Measurements from ENCODE around the gene SLC6A20. TPM values are rescaled to one million over a fixed set of nuclear protein-coding genes. Genes with fewer than 3 reads are reported as not detected.

Gene SLC6A20
- total and polyA plus RNA-seq, 4 donors, result 0.08 to 0.16 (median 0.10) TPM; not detected in 1

DNA sequence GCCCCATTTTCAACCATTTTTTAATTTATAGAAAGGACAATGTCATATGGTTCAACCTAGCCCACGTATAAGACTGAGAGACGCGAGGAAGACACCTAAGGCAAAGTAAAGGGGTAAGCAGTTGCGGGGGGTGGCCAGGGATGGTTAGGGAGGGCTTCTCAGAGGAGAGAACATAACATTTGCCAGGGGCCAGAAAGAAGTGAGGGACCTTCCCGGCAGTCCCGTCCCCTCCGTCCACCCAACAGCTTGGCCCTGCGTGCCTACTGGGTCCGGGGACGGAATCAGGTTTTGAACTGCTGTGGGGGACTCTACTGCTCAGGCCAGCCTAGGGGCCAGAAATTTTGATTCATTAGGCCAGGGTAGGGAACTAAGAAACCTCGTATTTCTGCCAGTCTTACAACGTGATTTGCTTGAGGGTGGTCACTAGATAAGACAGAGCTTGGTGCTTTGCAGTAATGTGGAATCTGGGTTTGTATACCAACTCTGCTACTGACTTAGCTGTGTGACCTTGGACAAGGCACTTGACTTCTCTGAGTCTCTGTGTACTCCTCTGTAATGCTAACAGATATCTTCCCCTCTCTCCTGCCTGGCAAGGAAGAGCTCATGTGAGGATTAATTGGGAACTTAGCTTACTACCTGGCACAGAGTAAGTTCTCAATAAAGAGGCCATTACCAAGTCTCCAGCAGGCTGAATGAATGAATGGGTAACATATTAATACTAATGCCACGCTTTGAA lies 734 bp upstream of the SLC6A20 start:
- no peak overlapping the region for H3K9ac ChIP-seq (ENCODE audit: low read depth in 1 of 2, low read length in 2 of 2)
- H3K4me3 ChIP-seq (ENCODE audit: low read depth in 1 of 3, low read length in 3 of 3), result peak overlapping the region in 1 of 3 donors; percentile 50
- WGBS, result 70% methylated on average over 13 of the region's 13 CpGs
- H3K27me3 ChIP-seq (ENCODE audit: control insufficient read depth in 4 of 4, insufficient read depth in 4 of 4, low read length in 3 of 4), result peaks cover 2 to 9% (median 4%) of the 10 kb centered on the region in 4 donors
- no peaks in the 10 kb centered on the region for H3K9me3 ChIP-seq (ENCODE audit: control insufficient read depth in 4 of 4, low read length in 3 of 4)
- H3K36me3 ChIP-seq (ENCODE audit: control insufficient read depth in 4 of 4, insufficient read depth in 3 of 4, low read depth in 1 of 4, low read length in 3 of 4), result no peaks in the 10 kb centered on the region
- no peak for DNase-seq (ENCODE audit: low spot score)
- peaks cover 0 to 15% (median 8%) of the 10 kb centered on the region in 4 donors for H3K4me1 ChIP-seq (ENCODE audit: control insufficient read depth in 4 of 4, insufficient read depth in 4 of 4, low read length in 3 of 4)
- no peak overlapping the region for H3K27ac ChIP-seq (ENCODE audit: low read depth in 1 of 2, low read length in 2 of 2)
- no peak for TF ChIP-seq NR2F2 (IDR thresholded peaks at IDR 0.05)

DNA sequence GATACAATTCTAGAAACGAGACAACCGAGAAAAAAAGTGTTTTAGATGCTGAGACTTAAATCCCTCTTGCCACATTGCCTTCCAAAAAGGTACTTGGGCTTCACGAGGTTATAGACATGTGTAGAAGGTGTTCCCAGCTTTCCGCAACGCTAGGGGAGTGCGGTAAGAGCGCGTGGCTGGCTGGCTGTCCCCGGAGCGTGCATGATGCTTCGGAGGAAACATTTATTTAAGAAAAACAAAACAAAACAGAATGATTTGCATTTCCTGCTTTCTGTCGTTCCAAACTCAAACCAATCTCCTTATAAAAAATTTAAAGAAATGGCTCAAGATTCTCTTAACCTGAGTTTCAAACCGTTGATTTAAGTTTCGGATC lies 841 bp downstream of the SLC6A20 start:
- WGBS, result 34% methylated on average over 14 of the region's 14 CpGs
- peaks cover 2 to 9% (median 4%) of the 10 kb centered on the region in 4 donors for H3K27me3 ChIP-seq (ENCODE audit: control insufficient read depth in 4 of 4, insufficient read depth in 4 of 4, low read length in 3 of 4)
- TF ChIP-seq EGR1 (IDR thresholded peaks at IDR 0.05; ENCODE audit: low read depth in 2 of 2) (no peak), FOXA2 (IDR thresholded peaks at IDR 0.05) (no peak), NR2F2 (IDR thresholded peaks at IDR 0.05) (no peak), GABPA (IDR thresholded peaks at IDR 0.05 in 1 of 2, conservative IDR thresholded peaks at IDR 0.05 in 1 of 2) (no peak), HNF4G (IDR thresholded peaks at IDR 0.05) (no peak), SP1 (IDR thresholded peaks at IDR 0.05) (no peak), TAF1 (conservative IDR thresholded peaks at IDR 0.05) (no peak), RXRA (IDR thresholded peaks at IDR 0.05) (no peak), YY1 (IDR thresholded peaks at IDR 0.05) (no peak)
- TF ChIP-seq, protein P1, sequence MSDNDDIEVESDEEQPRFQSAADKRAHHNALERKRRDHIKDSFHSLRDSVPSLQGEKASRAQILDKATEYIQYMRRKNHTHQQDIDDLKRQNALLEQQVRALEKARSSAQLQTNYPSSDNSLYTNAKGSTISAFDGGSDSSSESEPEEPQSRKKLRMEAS (IDR thresholded peaks at IDR 0.05), result no peak
- TF ChIP-seq, protein P2, sequence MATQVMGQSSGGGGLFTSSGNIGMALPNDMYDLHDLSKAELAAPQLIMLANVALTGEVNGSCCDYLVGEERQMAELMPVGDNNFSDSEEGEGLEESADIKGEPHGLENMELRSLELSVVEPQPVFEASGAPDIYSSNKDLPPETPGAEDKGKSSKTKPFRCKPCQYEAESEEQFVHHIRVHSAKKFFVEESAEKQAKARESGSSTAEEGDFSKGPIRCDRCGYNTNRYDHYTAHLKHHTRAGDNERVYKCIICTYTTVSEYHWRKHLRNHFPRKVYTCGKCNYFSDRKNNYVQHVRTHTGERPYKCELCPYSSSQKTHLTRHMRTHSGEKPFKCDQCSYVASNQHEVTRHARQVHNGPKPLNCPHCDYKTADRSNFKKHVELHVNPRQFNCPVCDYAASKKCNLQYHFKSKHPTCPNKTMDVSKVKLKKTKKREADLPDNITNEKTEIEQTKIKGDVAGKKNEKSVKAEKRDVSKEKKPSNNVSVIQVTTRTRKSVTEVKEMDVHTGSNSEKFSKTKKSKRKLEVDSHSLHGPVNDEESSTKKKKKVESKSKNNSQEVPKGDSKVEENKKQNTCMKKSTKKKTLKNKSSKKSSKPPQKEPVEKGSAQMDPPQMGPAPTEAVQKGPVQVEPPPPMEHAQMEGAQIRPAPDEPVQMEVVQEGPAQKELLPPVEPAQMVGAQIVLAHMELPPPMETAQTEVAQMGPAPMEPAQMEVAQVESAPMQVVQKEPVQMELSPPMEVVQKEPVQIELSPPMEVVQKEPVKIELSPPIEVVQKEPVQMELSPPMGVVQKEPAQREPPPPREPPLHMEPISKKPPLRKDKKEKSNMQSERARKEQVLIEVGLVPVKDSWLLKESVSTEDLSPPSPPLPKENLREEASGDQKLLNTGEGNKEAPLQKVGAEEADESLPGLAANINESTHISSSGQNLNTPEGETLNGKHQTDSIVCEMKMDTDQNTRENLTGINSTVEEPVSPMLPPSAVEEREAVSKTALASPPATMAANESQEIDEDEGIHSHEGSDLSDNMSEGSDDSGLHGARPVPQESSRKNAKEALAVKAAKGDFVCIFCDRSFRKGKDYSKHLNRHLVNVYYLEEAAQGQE (IDR thresholded peaks at IDR 0.05), result no peak
- TF ChIP-seq, protein P3, sequence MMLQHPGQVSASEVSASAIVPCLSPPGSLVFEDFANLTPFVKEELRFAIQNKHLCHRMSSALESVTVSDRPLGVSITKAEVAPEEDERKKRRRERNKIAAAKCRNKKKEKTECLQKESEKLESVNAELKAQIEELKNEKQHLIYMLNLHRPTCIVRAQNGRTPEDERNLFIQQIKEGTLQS (IDR thresholded peaks at IDR 0.05), result no peak
- H3K4me1 ChIP-seq (ENCODE audit: control insufficient read depth in 4 of 4, insufficient read depth in 4 of 4, low read length in 3 of 4), result peaks cover 0 to 15% (median 8%) of the 10 kb centered on the region in 4 donors
- H3K27ac ChIP-seq (ENCODE audit: low read depth in 1 of 2, low read length in 2 of 2), result no peak overlapping the region
- H3K9me3 ChIP-seq (ENCODE audit: control insufficient read depth in 4 of 4, low read length in 3 of 4), result no peaks in the 10 kb centered on the region
- no peak overlapping the region for H3K9ac ChIP-seq (ENCODE audit: low read depth in 1 of 2, low read length in 2 of 2)
- H3K4me3 ChIP-seq (ENCODE audit: low read depth in 1 of 3, low read length in 3 of 3), result no peak overlapping the region
- H3K36me3 ChIP-seq (ENCODE audit: control insufficient read depth in 4 of 4, insufficient read depth in 3 of 4, low read depth in 1 of 4, low read length in 3 of 4), result no peaks in the 10 kb centered on the region
- DNase-seq (ENCODE audit: low spot score), result no peak

DNA sequence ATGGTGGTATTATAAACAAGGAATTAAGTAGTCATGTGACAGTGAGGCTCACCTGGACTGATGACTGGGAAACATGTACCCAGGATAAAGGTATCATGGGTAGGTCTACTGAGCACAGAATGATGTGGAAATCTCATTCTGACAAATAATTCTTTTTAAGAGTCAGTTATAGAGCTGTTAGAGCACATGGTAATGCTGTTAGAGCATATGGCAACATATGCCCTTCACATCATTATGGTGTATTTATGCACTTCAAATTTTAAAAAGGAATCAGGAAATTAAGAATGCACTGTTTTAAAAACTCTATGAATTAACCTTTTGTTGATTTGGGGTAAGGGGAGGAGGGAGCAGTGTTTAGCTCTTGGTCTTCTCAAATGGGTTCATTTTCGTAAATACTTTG lies 1.7 kb downstream of the SLC6A20 start:
- no peak overlapping the region for H3K4me3 ChIP-seq (ENCODE audit: low read depth in 1 of 3, low read length in 3 of 3)
- 93% methylated on average over 1 of the region's 1 CpG for WGBS

More for the DNA sequence above, 1.7 kb downstream of the SLC6A20 start:
- no peak overlapping the region for H3K27ac ChIP-seq (ENCODE audit: low read depth in 1 of 2, low read length in 2 of 2)
- no peak for DNase-seq (ENCODE audit: low spot score)
- H3K9ac ChIP-seq (ENCODE audit: low read depth in 1 of 2, low read length in 2 of 2), result no peak overlapping the region
- H3K9me3 ChIP-seq (ENCODE audit: control insufficient read depth in 4 of 4, low read length in 3 of 4), result no peaks in the 10 kb centered on the region
- H3K4me1 ChIP-seq (ENCODE audit: control insufficient read depth in 4 of 4, insufficient read depth in 4 of 4, low read length in 3 of 4), result peaks cover 0 to 15% (median 8%) of the 10 kb centered on the region in 4 donors
- H3K36me3 ChIP-seq (ENCODE audit: control insufficient read depth in 4 of 4, insufficient read depth in 3 of 4, low read depth in 1 of 4, low read length in 3 of 4), result no peaks in the 10 kb centered on the region
- H3K27me3 ChIP-seq (ENCODE audit: control insufficient read depth in 4 of 4, insufficient read depth in 4 of 4, low read length in 3 of 4), result peaks cover 2 to 9% (median 4%) of the 10 kb centered on the region in 4 donors
- TF ChIP-seq, protein P3 (IDR thresholded peaks at IDR 0.05), result no peak
- TF ChIP-seq NR2F2 (IDR thresholded peaks at IDR 0.05) (no peak), HNF4G (IDR thresholded peaks at IDR 0.05) (no peak), JUND (IDR thresholded peaks at IDR 0.05) (no peak), FOXA1 (IDR thresholded peaks at IDR 0.05) (no peak), TAF1 (conservative IDR thresholded peaks at IDR 0.05) (no peak), EGR1 (IDR thresholded peaks at IDR 0.05; ENCODE audit: low read depth in 2 of 2) (no peak), RAD21 (IDR thresholded peaks at IDR 0.05) (no peak)
- TF ChIP-seq, protein P2 (IDR thresholded peaks at IDR 0.05), result no peak
- TF ChIP-seq, protein P4, sequence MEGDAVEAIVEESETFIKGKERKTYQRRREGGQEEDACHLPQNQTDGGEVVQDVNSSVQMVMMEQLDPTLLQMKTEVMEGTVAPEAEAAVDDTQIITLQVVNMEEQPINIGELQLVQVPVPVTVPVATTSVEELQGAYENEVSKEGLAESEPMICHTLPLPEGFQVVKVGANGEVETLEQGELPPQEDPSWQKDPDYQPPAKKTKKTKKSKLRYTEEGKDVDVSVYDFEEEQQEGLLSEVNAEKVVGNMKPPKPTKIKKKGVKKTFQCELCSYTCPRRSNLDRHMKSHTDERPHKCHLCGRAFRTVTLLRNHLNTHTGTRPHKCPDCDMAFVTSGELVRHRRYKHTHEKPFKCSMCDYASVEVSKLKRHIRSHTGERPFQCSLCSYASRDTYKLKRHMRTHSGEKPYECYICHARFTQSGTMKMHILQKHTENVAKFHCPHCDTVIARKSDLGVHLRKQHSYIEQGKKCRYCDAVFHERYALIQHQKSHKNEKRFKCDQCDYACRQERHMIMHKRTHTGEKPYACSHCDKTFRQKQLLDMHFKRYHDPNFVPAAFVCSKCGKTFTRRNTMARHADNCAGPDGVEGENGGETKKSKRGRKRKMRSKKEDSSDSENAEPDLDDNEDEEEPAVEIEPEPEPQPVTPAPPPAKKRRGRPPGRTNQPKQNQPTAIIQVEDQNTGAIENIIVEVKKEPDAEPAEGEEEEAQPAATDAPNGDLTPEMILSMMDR (IDR thresholded peaks at IDR 0.05; ENCODE audit: low read depth, low read length, missing input control), result no peak
- TF ChIP-seq, protein P1 (IDR thresholded peaks at IDR 0.05), result no peak
